ENCODE data around the gene CNKSR3. TPM values are rescaled to one million over a fixed set of nuclear protein-coding genes. Genes with fewer than 3 reads are reported as not detected.

CNKSR3 gene
- total and polyA plus RNA-seq, 2 of the 8 experiments (the other 6 are each of a cell fraction or from before 2014, with no cell fraction given), result 1.2 to 6.2 TPM

- TF ChIP-seq RFX5 (IDR thresholded peaks at IDR 0.05; ENCODE audit: borderline replicate concordance, low read depth, low read length) (no peak), CTCF (IDR thresholded peaks at IDR 0.05; ENCODE audit: control extremely low read depth in 1 of 3, insufficient read depth in 1 of 3, low read depth in 1 of 3, low read length in 3 of 3) (no peak), ZNF274 (IDR thresholded peaks at IDR 0.05; ENCODE audit: borderline replicate concordance, extremely low read depth, low read length) (no peak), TBP (IDR thresholded peaks at IDR 0.05; ENCODE audit: low read depth, low read length) (no peak), SP2 (IDR thresholded peaks at IDR 0.05; ENCODE audit: low read length) (no peak), RNF2 (IDR thresholded peaks at IDR 0.05; ENCODE audit: borderline replicate concordance, low read depth, low read length, missing control alignments, poor library complexity, severe bottlenecking) (no peak), CBX8 (IDR thresholded peaks at IDR 0.05; ENCODE audit: borderline replicate concordance, low read depth, low read length) (no peak), EP300 (IDR thresholded peaks at IDR 0.05; ENCODE audit: borderline replicate concordance in 1 of 2, low read depth in 2 of 2, low read length in 2 of 2) (no peak)
These were observed 70.0 kb downstream of the CNKSR3 start (continued) for GRCh38 chr6:154440422-154441043.
